H1 (cell line): ENCODE results near the gene TAX1BP1. TPM values are rescaled to one million over a fixed set of nuclear protein-coding genes. Genes with fewer than 3 reads are reported as not detected.

Experiments
- ATF2 ChIP-seq: IDR thresholded peaks from 2 replicates; pipeline ENCODE4 v1.6.1; 2012; ENCODE audit warnings: low read length, inconsistent platforms
- CBX8 ChIP-seq: fragments of 300-800, 300-1000 bp; sonication (generic); IDR thresholded peaks from 2 replicates; pipeline ENCODE4 v1.7.1; 2016; ENCODE audit warnings: low read depth, low read length, borderline replicate concordance
- KDM5A ChIP-seq: fragments of 200-600 bp; IDR thresholded peaks from 2 replicates; pipeline ENCODE4 v1.7.1; 2012; ENCODE audit warnings: mild to moderate bottlenecking, low read length, inconsistent platforms, mixed read lengths
- POLR2AphosphoS5 ChIP-seq: IDR thresholded peaks from 2 replicates; pipeline ENCODE4 v1.6.1; 2011; ENCODE audit warnings: low read depth, low read length
- YY1 ChIP-seq: IDR thresholded peaks from 2 replicates; pipeline ENCODE4 v1.6.1; 2011; ENCODE audit warnings: low read depth, mild to moderate bottlenecking, low read length
- polyA plus RNA-seq, 7 experiments: library from polyadenylated mRNA; depleted of rRNA in 3 of 7; stranded (reverse) in 5 of 7; unstranded in 2 of 7; fragments of >200 nt in 5 of 7; fragments of 200-250 nt in 2 of 7; gene quantifications; 1 replicate in 5 of 7; 2 replicates in 1 of 7; 4 replicates in 1 of 7; pipeline versions ENCODE4 v1.2.1 to v1.2.3, GENCODE V29; 2011 to 2013; ENCODE audit warnings: missing spikeins in 2 of 7, mixed read lengths in 2 of 7
- total RNA-seq: library from RNA; stranded (reverse); fragmentation: NEBNext Ultra II Directional; extraction: Animal tissue kit (Norgen Biotek cat#: 25700); gene quantifications from 2 replicates; pipeline ENCODE4 v1.2.1, GENCODE V29; 2021

The TAX1BP1 gene
- total and polyA plus RNA-seq, 2 of the 8 experiments (the other 6 are each of a cell fraction or from before 2014, with no cell fraction given), result 56.0 to 62.7 TPM

- TF ChIP-seq ATF2, result no peak
- no peak for TF ChIP-seq KDM5A
- no peak for TF ChIP-seq CBX8
- no peak for TF ChIP-seq YY1
- no peak for TF ChIP-seq POLR2AphosphoS5
Measured at GRCh38 chr7:27843584-27844305, 103.8 kb downstream of the TAX1BP1 start (continued).
